Myocyte (in vitro differentiated cells): ENCODE data around the gene ARID2. TPM values are rescaled to one million over a fixed set of nuclear protein-coding genes. Genes with fewer than 3 reads are reported as not detected.

ENCODE experiments used
- DNase-seq: peaks from one replicate; pipeline ENCODE4 v3.0.0-alpha.2; 2012; ENCODE audit warnings: low read depth
- polyA plus RNA-seq: library from polyadenylated mRNA; unstranded; fragments of >200 nt; gene quantifications from one replicate; pipeline ENCODE4 v1.2.1, GENCODE V29; 2012; ENCODE audit warnings: missing spikeins
- total RNA-seq: library from RNA; depleted of rRNA; stranded (reverse); fragments of >200 nt; gene quantifications from 2 replicates; pipeline ENCODE4 v1.2.3, GENCODE V29; 2014

The ARID2 gene
- total RNA-seq = 15.8 and 17.8 TPM in 2 replicates
- 5.9 TPM for polyA plus RNA-seq

- DNase-seq = peak; percentile 71
Measured at GRCh38 chr12:45729233-45730083, at the start of gene ARID2. Gene ARID2, plus strand, starts transcription at chr12:45729706. Its CDS starts 131 bp downstream, at chr12:45729837.

- no peak for DNase-seq
Measured at GRCh38 chr12:45680362-45680761, 49.1 kb upstream of the ARID2 start.

GRCh38 chr12:45681465-45681864 lies 48.0 kb upstream of the ARID2 start:
- DNase-seq = no peak

- no peak for DNase-seq
Measured at GRCh38 chr12:45685680-45686079, 43.8 kb upstream of the ARID2 start.

GRCh38 chr12:45687081-45688015 lies 42.2 kb upstream of the ARID2 start:
- DNase-seq = no peak

- DNase-seq = no peak
Measured at GRCh38 chr12:45688183-45688582, 41.3 kb upstream of the ARID2 start.

- no peak for DNase-seq
Measured at GRCh38 chr12:45695035-45695434, 34.5 kb upstream of the ARID2 start.

GRCh38 chr12:45695606-45696005 lies 33.9 kb upstream of the ARID2 start:
- DNase-seq = no peak

GRCh38 chr12:45696049-45696448 lies 33.5 kb upstream of the ARID2 start:
- DNase-seq = no peak

- no peak for DNase-seq
Measured at GRCh38 chr12:45697371-45697770, 32.1 kb upstream of the ARID2 start.

GRCh38 chr12:45701296-45701695 lies 28.2 kb upstream of the ARID2 start:
- DNase-seq = no peak

- DNase-seq = no peak
Measured at GRCh38 chr12:45703942-45704341, 25.6 kb upstream of the ARID2 start.

GRCh38 chr12:45704968-45705367 lies 24.5 kb upstream of the ARID2 start:
- DNase-seq = no peak

- DNase-seq = no peak
Measured at GRCh38 chr12:45705404-45705803, 24.1 kb upstream of the ARID2 start.

- no peak for DNase-seq
Measured at GRCh38 chr12:45707241-45707857, 22.2 kb upstream of the ARID2 start.

GRCh38 chr12:45708363-45708762 lies 21.1 kb upstream of the ARID2 start:
- no peak for DNase-seq

GRCh38 chr12:45708901-45709300 lies 20.6 kb upstream of the ARID2 start:
- no peak for DNase-seq

- DNase-seq = no peak
Measured at GRCh38 chr12:45712319-45712718, 17.2 kb upstream of the ARID2 start.

GRCh38 chr12:45713078-45713477 lies 16.4 kb upstream of the ARID2 start:
- peak; percentile 8 for DNase-seq

GRCh38 chr12:45718306-45718705 lies 11.2 kb upstream of the ARID2 start:
- DNase-seq = no peak

- DNase-seq = no peak
Measured at GRCh38 chr12:45720069-45720468, 9.4 kb upstream of the ARID2 start.

- DNase-seq = no peak
Measured at GRCh38 chr12:45721369-45721768, 8.1 kb upstream of the ARID2 start.
